ENCODE measurements around the gene DOCK3.

The DOCK3 gene

DNA sequence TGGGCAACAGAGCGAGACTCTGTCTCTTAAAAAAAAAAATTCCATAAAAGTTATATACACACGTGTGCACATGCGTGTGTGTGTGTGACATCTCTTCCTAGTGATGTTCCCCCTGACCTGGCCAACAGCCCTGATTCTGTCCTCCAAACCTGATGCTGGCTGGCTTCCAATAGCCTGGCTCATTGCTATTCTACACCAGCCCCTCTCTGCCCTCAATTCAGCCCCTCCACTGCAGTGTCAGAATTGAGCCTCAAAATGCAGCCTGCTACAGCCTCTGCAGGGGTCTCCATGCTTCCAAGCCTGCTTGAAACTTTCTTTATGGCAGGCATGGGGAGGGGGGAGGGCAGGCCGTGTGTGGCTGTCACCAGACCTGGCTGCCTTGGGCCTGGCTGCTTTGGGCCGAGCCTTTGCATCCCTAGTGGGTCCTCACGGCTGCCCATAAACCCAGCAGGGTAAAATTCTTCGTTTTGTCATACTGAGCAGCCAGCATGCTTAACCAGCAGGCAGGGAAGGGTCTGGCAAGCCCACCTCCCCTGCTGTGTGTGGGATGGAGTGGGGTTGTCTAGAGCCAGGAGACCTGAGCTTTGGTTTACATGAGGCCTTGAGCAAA is 22.7 kb upstream of the DOCK3 start:
- Histone ChIP-seq H3K4me3 (ENCODE audit: low read length) (no peak overlapping the region), H3K27me3 (ENCODE audit: insufficient read depth, low read length) (no peaks in the 10 kb centered on the region), H3K4me1 (ENCODE audit: insufficient read depth, low read length) (peaks cover 8% of the 10 kb centered on the region), H3K9ac (ENCODE audit: low read depth, low read length) (no peak overlapping the region), H3K9me3 (ENCODE audit: insufficient read depth, low read depth, low read length) (no peaks in the 10 kb centered on the region), H3K36me3 (ENCODE audit: insufficient read depth, low read length) (0 out of 2 replicates have a peak, but pooled peaks cover 2% of the 10 kb centered on the region), H3K27ac (ENCODE audit: low read depth, low read length) (no peak overlapping the region; the same call in 1 of the 2 replicates)
- WGBS, result 47% methylated on average over 7 of the region's 7 CpGs

DNA sequence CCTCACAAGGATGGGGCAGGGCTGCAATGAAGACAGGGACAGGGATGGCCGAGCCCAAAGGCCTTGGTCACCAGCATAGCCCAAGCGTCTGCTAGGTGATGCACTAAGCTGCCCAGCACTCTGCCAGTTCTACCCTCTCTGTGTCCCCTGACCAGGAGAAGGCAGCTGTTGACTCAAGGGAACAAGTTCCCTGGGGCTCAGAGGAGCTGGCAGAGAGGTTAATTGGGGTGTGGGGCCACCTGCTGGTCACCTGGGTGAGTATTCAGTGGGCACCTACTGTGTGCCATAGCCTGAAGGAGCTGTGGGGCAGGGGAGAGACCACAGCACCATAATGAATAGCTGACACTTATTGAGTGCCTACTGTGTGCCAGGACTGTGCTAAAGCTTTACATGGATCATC is 22.0 kb upstream of the DOCK3 start:
- Histone ChIP-seq H3K27ac (ENCODE audit: low read depth, low read length) (peak overlapping the region; percentile 2; the same call in 1 of the 2 replicates), H3K27me3 (ENCODE audit: insufficient read depth, low read length) (no peaks in the 10 kb centered on the region), H3K36me3 (ENCODE audit: insufficient read depth, low read length) (no peaks in the 10 kb centered on the region), H3K9me3 (ENCODE audit: insufficient read depth, low read depth, low read length) (no peaks in the 10 kb centered on the region), H3K9ac (ENCODE audit: low read depth, low read length) (no peak overlapping the region), H3K4me3 (ENCODE audit: low read length) (no peak overlapping the region), H3K4me1 (ENCODE audit: insufficient read depth, low read length) (peaks cover 8% of the 10 kb centered on the region)
- WGBS, result 50% methylated on average over 2 of the region's 2 CpGs

DNA sequence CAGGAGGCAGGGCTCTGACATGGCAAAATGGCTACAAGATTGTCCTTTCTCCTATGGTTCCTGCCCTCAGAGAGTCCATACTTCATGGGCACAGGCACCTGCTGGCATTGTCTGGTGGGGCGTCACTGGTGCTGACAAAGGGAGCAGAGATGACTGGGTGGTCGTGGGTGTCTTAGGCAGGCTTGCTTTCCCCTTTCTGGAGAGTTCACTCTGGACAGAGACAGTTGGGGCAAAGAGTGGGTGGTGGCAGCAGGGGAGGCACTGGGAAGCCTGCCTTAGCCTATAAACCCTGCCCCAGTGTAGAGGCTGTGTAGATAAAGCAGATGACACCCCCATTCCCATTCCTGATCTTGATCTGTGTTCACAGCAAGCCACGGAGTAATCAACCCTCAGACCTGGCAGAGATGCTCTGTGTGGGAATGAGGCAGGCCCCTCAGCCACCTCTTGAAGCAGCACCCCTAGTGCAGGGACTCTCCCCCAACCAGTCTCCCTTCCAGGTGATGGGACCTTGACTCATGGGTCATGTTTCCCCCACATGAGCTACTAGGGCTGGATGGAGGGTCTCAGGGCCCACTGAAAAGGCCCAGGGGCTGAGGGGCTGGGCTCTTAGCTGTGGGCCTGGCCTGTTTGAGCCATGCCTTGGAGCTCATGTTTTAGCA is 20.7 kb upstream of the DOCK3 start:
- 82% methylated on average over 3 of the region's 3 CpGs for WGBS
- H3K27ac ChIP-seq (ENCODE audit: low read depth, low read length), result no peak overlapping the region

DNA sequence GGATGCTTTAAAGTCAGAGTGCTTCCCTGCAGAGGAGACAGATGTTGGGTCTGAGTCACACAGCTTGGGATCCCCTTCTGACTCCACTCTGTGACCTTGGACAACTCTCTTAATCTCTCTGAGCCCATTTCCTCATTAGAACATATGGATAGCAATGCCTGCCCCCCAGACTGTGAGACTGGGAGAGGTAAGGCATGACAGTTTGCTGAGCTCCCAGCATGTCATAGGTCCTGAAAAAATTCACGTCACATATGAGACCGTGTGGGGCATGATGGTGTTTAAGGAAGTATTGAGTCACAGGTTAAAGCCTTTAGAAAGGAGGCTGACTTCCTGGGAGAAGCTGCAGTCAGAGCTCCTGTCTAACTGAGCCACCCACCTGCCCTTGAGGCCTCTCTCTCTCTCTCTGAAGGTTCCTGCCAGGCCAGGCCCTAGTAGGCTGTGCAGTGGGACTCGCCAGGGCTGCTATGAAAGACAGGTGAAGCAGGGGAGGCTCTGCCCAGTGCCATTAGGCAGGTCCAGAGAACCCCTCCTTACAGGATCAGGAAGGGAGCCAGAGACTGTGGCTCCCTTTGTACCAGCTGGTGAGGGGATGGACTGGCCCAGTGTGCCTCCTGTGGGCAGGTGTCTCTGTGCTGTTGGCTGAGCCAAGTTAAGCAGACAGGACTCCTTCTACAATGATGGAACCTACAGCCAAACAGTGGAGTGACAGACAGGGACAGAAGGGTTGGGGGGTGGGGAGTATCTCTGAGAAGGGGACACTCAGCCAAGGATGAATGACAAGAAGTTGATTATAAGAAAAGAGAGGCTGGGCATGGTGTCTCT is 19.5 kb upstream of the DOCK3 start:
- no peak overlapping the region for H3K9ac ChIP-seq (ENCODE audit: low read depth, low read length)
- H3K4me1 ChIP-seq (ENCODE audit: insufficient read depth, low read length), result peaks cover 8% of the 10 kb centered on the region
- 59% methylated on average over 3 of the region's 3 CpGs for WGBS
- no peak overlapping the region for H3K4me3 ChIP-seq (ENCODE audit: low read length)
- H3K27me3 ChIP-seq (ENCODE audit: insufficient read depth, low read length), result no peaks in the 10 kb centered on the region
- no peaks in the 10 kb centered on the region for H3K36me3 ChIP-seq (ENCODE audit: insufficient read depth, low read length)
- no peak overlapping the region for H3K27ac ChIP-seq (ENCODE audit: low read depth, low read length)
- no peaks in the 10 kb centered on the region for H3K9me3 ChIP-seq (ENCODE audit: insufficient read depth, low read depth, low read length)

More for the DNA sequence above, 20.7 kb upstream of the DOCK3 start:
- Histone ChIP-seq H3K27me3 (ENCODE audit: insufficient read depth, low read length) (no peaks in the 10 kb centered on the region), H3K36me3 (ENCODE audit: insufficient read depth, low read length) (no peaks in the 10 kb centered on the region), H3K4me1 (ENCODE audit: insufficient read depth, low read length) (peaks cover 8% of the 10 kb centered on the region), H3K4me3 (ENCODE audit: low read length) (no peak overlapping the region), H3K9me3 (ENCODE audit: insufficient read depth, low read depth, low read length) (no peaks in the 10 kb centered on the region), H3K9ac (ENCODE audit: low read depth, low read length) (no peak overlapping the region)

DNA sequence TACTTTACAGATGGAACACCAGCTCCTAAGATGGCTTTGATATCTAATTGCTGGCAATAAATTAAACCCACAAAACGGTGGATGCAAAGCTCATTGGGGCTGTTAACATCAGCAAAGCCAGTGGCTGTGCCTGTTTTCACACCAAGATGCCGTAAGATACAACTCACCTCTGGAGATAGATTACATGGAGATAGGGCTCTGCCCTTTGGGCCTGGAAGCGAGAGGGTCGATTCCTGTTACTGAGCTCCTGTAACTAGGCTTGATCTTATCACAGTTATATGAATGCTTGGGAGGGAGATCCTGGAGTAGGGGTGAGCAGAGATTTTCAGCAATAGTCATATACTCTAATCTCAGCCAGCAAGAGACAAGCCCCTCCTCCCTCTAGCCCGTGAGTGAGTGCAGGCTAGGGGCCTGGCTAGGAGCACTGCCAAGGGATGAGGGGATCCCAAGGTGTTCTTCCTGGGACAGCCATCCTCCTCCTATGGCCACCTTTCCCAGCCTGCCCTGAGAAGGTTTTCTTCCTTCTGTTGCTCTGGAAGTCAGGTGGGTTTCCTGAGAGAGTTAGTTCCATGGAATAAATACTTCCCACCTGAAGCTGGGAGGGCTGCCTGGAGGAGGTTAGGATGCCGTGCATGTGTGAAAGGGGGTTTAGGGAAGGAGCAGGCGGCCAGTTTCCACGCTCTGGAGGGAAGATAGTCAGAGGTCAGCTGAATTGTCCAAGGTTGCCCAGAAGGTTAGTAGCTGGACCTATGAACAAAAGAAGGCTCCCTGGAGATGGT is 18.1 kb upstream of the DOCK3 start:
- Histone ChIP-seq H3K27me3 (ENCODE audit: insufficient read depth, low read length) (no peaks in the 10 kb centered on the region), H3K27ac (ENCODE audit: low read depth, low read length) (no peak overlapping the region), H3K36me3 (ENCODE audit: insufficient read depth, low read length) (no peaks in the 10 kb centered on the region), H3K9me3 (ENCODE audit: insufficient read depth, low read depth, low read length) (no peaks in the 10 kb centered on the region), H3K9ac (ENCODE audit: low read depth, low read length) (no peak overlapping the region), H3K4me3 (ENCODE audit: low read length) (no peak overlapping the region), H3K4me1 (ENCODE audit: insufficient read depth, low read length) (peaks cover 8% of the 10 kb centered on the region)
- 82% methylated on average over 8 of the region's 8 CpGs for WGBS

DNA sequence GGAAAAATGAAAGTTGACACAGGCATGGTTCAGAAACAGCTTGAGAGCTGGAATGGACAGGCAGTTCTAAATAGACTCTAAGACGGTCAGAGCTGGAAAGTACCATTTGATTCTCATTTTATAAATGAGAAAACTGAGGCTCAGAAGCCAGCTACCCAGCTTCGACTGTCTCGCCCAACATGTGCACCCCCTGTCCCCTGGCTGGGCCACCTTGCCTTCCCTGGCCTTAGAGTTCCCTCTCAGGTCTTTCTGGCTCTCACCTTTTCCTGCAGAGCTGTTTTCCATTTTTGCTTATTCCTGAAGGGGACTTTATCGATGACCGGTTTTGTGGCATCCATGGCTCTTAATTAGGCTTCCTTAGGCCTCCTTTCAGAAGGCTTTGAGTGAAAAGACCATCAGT is 17.3 kb upstream of the DOCK3 start:
- Histone ChIP-seq H3K27ac (ENCODE audit: low read depth, low read length) (no peak overlapping the region), H3K4me3 (ENCODE audit: low read length) (no peak overlapping the region), H3K9me3 (ENCODE audit: insufficient read depth, low read depth, low read length) (no peaks in the 10 kb centered on the region), H3K9ac (ENCODE audit: low read depth, low read length) (no peak overlapping the region), H3K36me3 (ENCODE audit: insufficient read depth, low read length) (no peaks in the 10 kb centered on the region), H3K27me3 (ENCODE audit: insufficient read depth, low read length) (no peaks in the 10 kb centered on the region), H3K4me1 (ENCODE audit: insufficient read depth, low read length) (peaks cover under 1% of the 10 kb centered on the region; the same call in 1 of the 2 replicates)
- 96% methylated on average over 5 of the region's 5 CpGs for WGBS

DNA sequence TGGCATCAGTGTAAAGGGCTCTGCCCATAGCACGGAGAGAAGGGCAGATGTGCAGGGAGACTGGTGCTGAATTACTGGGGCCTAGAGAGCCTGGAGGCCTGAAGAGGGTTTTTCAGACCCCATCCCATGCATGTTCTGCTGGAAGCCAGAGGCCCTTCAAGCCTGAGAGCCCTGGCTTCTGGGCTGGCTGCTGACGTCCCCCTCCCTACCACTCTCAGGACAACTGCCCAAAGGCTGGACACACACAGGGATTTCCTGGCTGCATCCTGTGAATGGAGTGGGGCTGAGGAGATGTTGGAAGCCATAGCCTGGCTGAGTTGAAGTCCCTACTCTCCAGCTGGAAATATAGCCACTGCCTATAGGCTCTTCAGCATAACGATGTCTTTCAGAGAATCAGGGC is 16.9 kb upstream of the DOCK3 start:
- Histone ChIP-seq H3K36me3 (ENCODE audit: insufficient read depth, low read length) (no peaks in the 10 kb centered on the region), H3K9ac (ENCODE audit: low read depth, low read length) (no peak overlapping the region), H3K4me3 (ENCODE audit: low read length) (no peak overlapping the region), H3K27me3 (ENCODE audit: insufficient read depth, low read length) (no peaks in the 10 kb centered on the region), H3K4me1 (ENCODE audit: insufficient read depth, low read length) (no peaks in the 10 kb centered on the region), H3K9me3 (ENCODE audit: insufficient read depth, low read depth, low read length) (no peaks in the 10 kb centered on the region), H3K27ac (ENCODE audit: low read depth, low read length) (no peak overlapping the region)
- WGBS, result 96% methylated on average over 3 of the region's 3 CpGs

DNA sequence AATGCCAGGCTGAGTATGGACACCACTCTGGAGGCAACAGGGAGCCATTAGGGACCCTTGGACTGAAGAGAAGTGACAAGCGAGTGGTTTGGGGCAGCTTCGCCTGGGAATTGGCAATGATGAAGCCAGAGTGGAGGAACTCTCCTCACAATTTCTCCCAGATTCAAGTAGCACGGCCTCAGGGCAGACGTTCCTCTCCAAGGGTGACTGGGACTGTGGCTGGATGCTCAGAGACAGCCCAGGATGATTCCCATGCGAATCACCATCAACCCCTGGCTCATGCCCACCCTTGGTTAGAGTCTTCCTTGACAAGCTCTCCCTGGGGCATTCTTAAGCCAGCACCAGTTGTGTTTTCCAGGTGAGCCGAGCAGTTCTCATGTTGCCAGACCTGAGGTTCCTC is 16.3 kb upstream of the DOCK3 start:
- Histone ChIP-seq H3K27me3 (ENCODE audit: insufficient read depth, low read length) (no peaks in the 10 kb centered on the region), H3K4me1 (ENCODE audit: insufficient read depth, low read length) (no peaks in the 10 kb centered on the region), H3K9me3 (ENCODE audit: insufficient read depth, low read depth, low read length) (no peaks in the 10 kb centered on the region), H3K9ac (ENCODE audit: low read depth, low read length) (no peak overlapping the region), H3K4me3 (ENCODE audit: low read length) (no peak overlapping the region), H3K27ac (ENCODE audit: low read depth, low read length) (no peak overlapping the region), H3K36me3 (ENCODE audit: insufficient read depth, low read length) (no peaks in the 10 kb centered on the region)
- WGBS, result 85% methylated on average over 6 of the region's 6 CpGs

DNA sequence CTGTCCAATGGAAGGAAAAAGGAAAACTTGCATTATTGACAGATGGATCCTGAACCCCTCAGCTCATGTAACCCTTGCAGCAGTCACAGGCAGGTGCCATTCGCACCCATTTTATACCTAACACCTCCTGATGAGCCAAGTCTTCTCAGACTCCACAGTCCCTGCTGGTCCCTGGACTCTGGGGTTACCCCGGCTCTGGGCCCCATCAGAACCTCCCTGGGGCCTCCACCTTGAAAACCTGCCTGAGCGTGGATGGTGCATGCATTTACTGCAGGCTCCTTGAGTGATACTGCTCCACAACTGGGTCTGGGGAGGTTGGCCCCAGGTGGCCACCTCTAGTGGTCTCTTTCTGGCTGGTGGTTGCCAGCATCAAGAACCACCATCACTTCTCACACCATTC is 15.9 kb upstream of the DOCK3 start:
- H3K27me3 ChIP-seq (ENCODE audit: insufficient read depth, low read length), result no peaks in the 10 kb centered on the region
- WGBS, result 94% methylated on average over 3 of the region's 3 CpGs
- no peaks in the 10 kb centered on the region for H3K36me3 ChIP-seq (ENCODE audit: insufficient read depth, low read length)
- no peak overlapping the region for H3K9ac ChIP-seq (ENCODE audit: low read depth, low read length)
- no peak overlapping the region for H3K27ac ChIP-seq (ENCODE audit: low read depth, low read length)
- no peaks in the 10 kb centered on the region for H3K9me3 ChIP-seq (ENCODE audit: insufficient read depth, low read depth, low read length)
- no peaks in the 10 kb centered on the region for H3K4me1 ChIP-seq (ENCODE audit: insufficient read depth, low read length)
- no peak overlapping the region for H3K4me3 ChIP-seq (ENCODE audit: low read length)

DNA sequence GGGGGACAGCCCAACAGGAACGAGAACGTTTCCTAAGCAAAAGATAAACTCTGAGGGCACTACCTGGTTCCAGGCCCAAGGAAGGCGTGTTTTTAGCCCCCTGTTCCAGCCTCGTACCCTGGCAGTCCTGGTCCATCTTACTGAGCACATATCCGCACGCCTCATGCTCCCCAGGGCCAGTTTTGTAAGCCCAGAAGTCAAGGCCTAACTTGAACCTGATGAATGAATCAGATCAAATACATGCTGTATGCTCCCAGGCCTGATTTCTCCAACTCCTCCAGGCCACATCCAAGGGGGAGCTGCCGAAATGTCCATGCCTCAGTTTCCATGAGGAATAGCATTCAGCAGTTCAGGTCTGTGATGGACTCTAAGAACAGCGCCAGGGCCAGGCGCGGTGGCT is 14.3 kb upstream of the DOCK3 start:
- H3K9me3 ChIP-seq (ENCODE audit: insufficient read depth, low read depth, low read length), result no peaks in the 10 kb centered on the region
- H3K4me1 ChIP-seq (ENCODE audit: insufficient read depth, low read length), result no peaks in the 10 kb centered on the region
- no peak overlapping the region for H3K9ac ChIP-seq (ENCODE audit: low read depth, low read length)
- H3K27ac ChIP-seq (ENCODE audit: low read depth, low read length), result no peak overlapping the region
- 95% methylated on average over 10 of the region's 10 CpGs for WGBS
- no peaks in the 10 kb centered on the region for H3K27me3 ChIP-seq (ENCODE audit: insufficient read depth, low read length)
- no peak overlapping the region for H3K4me3 ChIP-seq (ENCODE audit: low read length)
- no peaks in the 10 kb centered on the region for H3K36me3 ChIP-seq (ENCODE audit: insufficient read depth, low read length)

All from HUES64 (cell line).